Measurements from ENCODE around the gene NT5C3A. TPM values are rescaled to one million over a fixed set of nuclear protein-coding genes. Genes with fewer than 3 reads are reported as not detected.
A peak's percentile ranks its signal among the peaks of the same experiment; 100 is the strongest.

Gene NT5C3A
- total and polyA plus RNA-seq, 2 of the 13 experiments (the other 11 are each of a cell fraction or from before 2014, with no cell fraction given): 16.9 to 34.0 TPM

DNA sequence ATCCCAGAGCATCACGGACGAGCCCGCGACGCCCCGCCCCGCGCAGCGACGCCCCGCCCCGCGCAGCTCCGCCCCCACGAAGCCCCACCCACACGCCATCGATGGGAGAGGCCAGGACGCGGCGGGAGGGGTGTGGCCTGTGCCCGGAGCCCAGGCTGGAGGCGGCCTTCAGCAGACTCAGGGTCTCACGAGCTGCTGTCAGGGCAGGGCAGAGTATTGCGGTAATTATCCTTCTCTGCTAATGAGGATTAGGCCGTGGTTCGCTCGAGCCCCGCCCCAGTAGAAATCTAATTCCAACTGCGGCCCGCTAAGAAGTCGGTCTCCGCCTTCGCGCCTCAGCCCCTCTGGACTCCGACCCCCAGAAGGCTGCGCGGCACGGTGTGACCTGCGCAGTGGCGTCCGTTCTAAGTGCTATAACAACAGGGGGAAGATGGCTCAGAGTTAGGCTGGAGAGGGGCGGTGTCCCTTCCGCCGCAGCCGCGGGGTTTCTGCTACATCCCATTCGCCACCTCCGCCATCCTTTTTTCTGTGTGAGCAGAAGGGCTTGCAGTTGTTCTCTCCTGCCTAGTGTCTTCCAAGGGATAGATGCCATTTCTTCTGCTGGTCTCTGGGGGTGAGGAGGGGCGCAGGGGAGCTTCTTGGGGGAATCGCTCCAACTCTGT, 337 bp upstream of the NT5C3A start (continued):
- TF ChIP-seq, protein P1, sequence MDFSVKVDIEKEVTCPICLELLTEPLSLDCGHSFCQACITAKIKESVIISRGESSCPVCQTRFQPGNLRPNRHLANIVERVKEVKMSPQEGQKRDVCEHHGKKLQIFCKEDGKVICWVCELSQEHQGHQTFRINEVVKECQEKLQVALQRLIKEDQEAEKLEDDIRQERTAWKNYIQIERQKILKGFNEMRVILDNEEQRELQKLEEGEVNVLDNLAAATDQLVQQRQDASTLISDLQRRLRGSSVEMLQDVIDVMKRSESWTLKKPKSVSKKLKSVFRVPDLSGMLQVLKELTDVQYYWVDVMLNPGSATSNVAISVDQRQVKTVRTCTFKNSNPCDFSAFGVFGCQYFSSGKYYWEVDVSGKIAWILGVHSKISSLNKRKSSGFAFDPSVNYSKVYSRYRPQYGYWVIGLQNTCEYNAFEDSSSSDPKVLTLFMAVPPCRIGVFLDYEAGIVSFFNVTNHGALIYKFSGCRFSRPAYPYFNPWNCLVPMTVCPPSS (IDR thresholded peaks at IDR 0.05): no peak
- TF ChIP-seq ZNF124 (CRISPR knock-in tag; IDR thresholded peaks at IDR 0.05) (0 out of 2 replicates have a peak, but pooled peaks have one; percentile 8), MAF1 (CRISPR knock-in tag; IDR thresholded peaks at IDR 0.05; ENCODE audit: borderline replicate concordance) (no peak), ZNF562 (CRISPR knock-in tag; IDR thresholded peaks at IDR 0.05; ENCODE audit: borderline replicate concordance) (no peak), ZNF629 (CRISPR knock-in tag; conservative IDR thresholded peaks at IDR 0.05) (no peak), ZSCAN22 (CRISPR knock-in tag; IDR thresholded peaks at IDR 0.05) (peak; percentile 82), ZSCAN20 (CRISPR knock-in tag; IDR thresholded peaks at IDR 0.05; ENCODE audit: borderline replicate concordance) (peak; percentile 26; the same call in 1 of the 2 replicates), ZNF205 (CRISPR knock-in tag; IDR thresholded peaks at IDR 0.05) (no peak), ZNF510 (CRISPR knock-in tag; IDR thresholded peaks at IDR 0.05; ENCODE audit: low read depth) (peak; percentile 98), ZNF143 (CRISPR knock-in tag; IDR thresholded peaks at IDR 0.05) (peak; percentile 92), YEATS4 (CRISPR knock-in tag; IDR thresholded peaks at IDR 0.05; ENCODE audit: borderline replicate concordance) (peak; percentile 36), MTA3 (CRISPR knock-in tag; IDR thresholded peaks at IDR 0.05) (no peak), BRD4 (CRISPR knock-in tag; IDR thresholded peaks at IDR 0.05) (peak; percentile 61; the same call in 1 of the 2 replicates), SIX4 (CRISPR knock-in tag; IDR thresholded peaks at IDR 0.05) (0 out of 2 replicates have a peak, but pooled peaks have one; percentile 21), ZNF557 (CRISPR knock-in tag; IDR thresholded peaks at IDR 0.05) (no peak), GATAD2A (CRISPR knock-in tag; IDR thresholded peaks at IDR 0.05) (peak; percentile 41), SUZ12 (IDR thresholded peaks at IDR 0.05; ENCODE audit: low read depth, low read length) (peak; percentile 54; the same call in 1 of the 2 replicates)
- TF ChIP-seq, protein P2, sequence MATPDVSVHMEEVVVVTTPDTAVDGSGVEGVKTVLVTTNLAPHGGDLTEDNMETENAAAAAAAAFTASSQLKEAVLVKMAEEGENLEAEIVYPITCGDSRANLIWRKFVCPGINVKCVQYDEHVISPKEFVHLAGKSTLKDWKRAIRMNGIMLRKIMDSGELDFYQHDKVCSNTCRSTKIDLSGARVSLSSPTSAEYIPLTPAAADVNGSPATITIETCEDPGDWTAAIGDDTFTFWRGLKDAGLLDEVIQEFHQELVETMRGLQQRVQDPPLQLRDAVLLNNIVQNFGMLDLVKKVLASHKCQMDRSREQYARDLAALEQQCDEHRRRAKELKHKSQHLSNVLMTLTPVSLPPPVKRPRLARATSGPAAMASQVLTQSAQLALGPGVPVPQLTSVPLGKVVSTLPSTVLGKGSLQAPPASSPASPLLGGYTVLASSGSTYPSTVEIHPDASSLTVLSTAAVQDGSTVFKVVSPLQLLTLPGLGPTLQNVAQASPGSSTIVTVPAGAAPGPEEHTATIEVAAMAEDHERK (CRISPR knock-in tag; IDR thresholded peaks at IDR 0.05; ENCODE audit: low read depth): peak; percentile 54; the same call in 1 of the 2 replicates
- TF ChIP-seq, protein P3, sequence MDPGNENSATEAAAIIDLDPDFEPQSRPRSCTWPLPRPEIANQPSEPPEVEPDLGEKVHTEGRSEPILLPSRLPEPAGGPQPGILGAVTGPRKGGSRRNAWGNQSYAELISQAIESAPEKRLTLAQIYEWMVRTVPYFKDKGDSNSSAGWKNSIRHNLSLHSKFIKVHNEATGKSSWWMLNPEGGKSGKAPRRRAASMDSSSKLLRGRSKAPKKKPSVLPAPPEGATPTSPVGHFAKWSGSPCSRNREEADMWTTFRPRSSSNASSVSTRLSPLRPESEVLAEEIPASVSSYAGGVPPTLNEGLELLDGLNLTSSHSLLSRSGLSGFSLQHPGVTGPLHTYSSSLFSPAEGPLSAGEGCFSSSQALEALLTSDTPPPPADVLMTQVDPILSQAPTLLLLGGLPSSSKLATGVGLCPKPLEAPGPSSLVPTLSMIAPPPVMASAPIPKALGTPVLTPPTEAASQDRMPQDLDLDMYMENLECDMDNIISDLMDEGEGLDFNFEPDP (CRISPR knock-in tag; conservative IDR thresholded peaks at IDR 0.05): 0 out of 2 replicates have a peak, but pooled peaks have one; percentile 41
- TF ChIP-seq, protein P4, sequence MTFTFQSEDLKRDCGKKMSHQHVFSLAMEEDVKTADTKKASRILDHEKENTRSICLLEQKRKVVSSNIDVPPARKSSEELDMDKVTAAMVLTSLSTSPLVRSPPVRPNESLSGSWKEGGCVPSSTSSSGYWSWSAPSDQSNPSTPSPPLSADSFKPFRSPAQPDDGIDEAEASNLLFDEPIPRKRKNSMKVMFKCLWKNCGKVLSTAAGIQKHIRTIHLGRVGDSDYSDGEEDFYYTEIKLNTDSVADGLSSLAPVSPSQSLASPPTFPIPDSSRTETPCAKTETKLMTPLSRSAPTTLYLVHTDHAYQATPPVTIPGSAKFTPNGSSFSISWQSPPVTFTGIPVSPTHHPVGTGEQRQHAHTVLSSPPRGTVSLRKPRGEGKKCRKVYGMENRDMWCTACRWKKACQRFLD (CRISPR knock-in tag; IDR thresholded peaks at IDR 0.05; ENCODE audit: borderline replicate concordance): 0 out of 2 replicates have a peak, but pooled peaks have one; percentile 25
- TF ChIP-seq, protein P5, sequence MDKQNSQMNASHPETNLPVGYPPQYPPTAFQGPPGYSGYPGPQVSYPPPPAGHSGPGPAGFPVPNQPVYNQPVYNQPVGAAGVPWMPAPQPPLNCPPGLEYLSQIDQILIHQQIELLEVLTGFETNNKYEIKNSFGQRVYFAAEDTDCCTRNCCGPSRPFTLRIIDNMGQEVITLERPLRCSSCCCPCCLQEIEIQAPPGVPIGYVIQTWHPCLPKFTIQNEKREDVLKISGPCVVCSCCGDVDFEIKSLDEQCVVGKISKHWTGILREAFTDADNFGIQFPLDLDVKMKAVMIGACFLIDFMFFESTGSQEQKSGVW (CRISPR knock-in tag; IDR thresholded peaks at IDR 0.05; ENCODE audit: borderline replicate concordance): peak; percentile 63; the same call in 1 of the 2 replicates

All from HepG2 (cell line).